ENCODE results near the gene NSUN7. TPM values are rescaled to one million over a fixed set of nuclear protein-coding genes. Genes with fewer than 3 reads are reported as not detected.
A peak's percentile ranks its signal among the peaks of the same experiment; 100 is the strongest.
"Not testable (repeated sequence)": the region's sequence is repeated elsewhere in the genome, so short reads cannot be mapped to it uniquely, and the experiment has no call there.

NSUN7 gene
- total RNA-seq, 1 donor from 2014 or later: 2.0 TPM

- no peak for ATAC-seq
Measured at GRCh38 chr4:40736910-40737309, 12.8 kb upstream of the NSUN7 start.

- no peak for ATAC-seq
Measured at GRCh38 chr4:40737879-40738278, 11.9 kb upstream of the NSUN7 start.

DNA sequence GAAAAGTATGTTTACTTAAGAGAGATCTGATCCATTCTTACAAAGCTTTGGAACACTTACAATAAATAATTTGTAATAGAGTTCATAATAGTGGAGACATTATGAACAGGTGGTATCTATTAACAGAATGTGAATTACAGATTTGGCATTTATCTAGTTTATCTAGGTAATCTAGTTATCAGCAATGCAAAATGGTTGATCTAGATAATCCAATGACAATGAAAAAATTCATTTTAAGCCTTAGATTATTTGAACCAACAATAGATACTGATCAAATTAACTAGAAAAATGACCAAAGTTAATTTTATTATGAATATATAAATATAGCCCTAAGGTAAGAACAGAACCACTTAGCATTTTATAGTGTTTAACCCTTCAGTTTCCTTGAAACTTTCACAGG is 10.4 kb upstream of the NSUN7 start:
- ATAC-seq: no peak

DNA sequence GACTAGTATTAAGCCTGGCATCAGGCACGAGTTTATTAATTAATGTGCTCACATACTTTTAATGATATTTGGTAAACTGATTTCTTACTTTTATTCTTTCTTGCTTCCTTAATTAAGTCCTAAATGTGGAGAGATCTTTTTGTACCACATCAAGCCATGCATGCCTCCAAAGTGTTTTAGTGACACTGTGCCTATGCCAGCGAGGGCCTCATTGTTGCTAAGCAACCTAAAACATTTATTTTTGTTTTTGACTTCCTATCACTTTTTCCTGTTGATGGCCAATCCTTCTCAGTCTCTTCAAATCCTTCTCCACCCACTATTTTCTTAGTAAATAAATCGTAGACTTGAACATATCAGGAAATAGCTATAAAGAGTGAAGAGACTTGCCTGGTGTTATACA is 5.5 kb upstream of the NSUN7 start:
- ATAC-seq: no peak

DNA sequence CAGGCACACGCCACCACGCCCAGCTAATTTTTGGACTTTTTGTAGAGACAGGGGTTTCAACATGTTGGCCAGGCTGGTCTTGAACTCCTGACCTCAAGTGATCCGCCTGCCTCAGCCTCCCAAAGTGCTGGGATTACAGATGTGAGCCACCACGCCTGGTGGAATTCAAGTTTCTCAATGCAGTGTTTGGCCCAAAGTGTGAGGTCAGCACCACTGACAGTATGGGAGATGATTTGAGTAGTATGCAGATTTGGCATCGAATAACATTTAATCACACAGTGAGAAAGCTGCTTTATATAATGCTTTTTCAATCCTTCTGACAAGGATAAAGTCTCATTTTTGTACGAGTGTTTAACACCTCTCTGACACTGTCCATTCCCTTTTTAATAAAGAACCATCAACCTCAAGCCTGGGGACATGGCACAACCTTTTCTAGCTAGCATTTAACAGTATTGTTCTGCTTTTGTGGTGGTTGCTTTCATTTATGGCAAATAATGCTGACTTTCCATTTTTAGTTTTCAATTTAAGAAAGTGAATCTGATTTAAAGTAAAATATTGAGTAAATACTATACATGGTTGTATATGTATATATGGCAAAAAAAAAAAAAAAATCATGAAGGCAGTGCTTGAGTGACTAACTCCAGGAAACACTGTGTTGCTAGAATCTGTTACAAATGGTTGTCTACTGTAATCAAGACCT is 4.3 kb upstream of the NSUN7 start:
- ATAC-seq: no peak

DNA sequence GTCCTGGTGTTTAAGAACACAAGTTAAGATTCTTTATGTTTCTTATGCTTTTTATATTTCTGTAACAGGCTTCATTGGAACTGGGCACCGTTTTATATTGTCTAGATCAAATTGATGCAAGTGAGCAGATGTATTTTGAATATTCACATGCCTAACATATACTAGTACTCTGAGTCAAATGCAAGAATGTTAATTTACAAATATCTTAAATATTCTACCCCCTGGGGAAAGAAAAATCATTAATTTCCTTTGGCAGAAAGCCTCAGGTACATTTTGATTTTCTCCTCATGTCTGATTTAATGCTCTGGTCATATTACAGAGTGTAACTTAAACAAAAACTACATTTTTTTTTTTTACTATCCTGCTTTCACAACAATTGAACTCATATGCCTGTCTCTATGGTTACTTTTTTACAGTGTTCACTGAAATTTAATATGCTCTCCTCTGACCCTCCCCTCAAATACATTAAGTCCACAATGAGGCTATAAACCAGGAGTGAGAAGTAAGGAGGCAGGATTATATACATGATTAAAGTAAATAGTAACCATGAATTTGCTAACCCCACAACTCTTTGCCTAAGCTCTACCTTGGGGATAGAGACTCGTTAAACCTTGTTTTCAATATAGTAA is 2.4 kb upstream of the NSUN7 start:
- ATAC-seq: no peak

GRCh38 chr4:40750461-40751258 is 905 bp downstream of the NSUN7 start:
- ATAC-seq: peak; percentile 12

GRCh38 chr4:40755616-40756015 is 5.9 kb downstream of the NSUN7 start:
- ATAC-seq: no peak

DNA sequence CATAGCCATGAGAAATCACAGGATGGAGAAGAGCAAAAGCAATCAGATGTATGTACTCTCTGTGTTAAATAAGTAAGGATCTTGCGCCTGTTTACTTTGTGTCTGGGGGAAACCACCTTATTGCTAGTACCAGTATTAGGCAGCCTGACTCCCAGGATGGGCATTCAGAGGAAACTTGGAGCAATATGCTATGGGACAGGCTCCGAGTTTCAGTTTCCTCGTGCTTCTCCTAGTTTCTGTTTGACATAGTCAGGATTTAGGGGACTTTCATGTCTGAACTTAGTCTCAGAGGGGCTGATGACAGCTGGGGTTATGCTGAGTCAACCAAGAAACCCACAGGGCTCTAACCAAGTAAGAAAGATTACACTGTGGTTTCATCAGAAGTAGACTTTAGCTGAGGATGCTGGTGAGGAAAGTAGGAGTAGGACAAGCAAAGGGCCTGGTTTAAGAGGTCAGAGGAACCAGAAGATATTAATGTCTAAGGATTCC is 13.5 kb downstream of the NSUN7 start:
- no peak for ATAC-seq

- ATAC-seq: no peak
Measured at GRCh38 chr4:40769266-40769665, 19.5 kb downstream of the NSUN7 start.

- ATAC-seq: no peak
Measured at GRCh38 chr4:40778090-40778489, 28.3 kb downstream of the NSUN7 start.

DNA sequence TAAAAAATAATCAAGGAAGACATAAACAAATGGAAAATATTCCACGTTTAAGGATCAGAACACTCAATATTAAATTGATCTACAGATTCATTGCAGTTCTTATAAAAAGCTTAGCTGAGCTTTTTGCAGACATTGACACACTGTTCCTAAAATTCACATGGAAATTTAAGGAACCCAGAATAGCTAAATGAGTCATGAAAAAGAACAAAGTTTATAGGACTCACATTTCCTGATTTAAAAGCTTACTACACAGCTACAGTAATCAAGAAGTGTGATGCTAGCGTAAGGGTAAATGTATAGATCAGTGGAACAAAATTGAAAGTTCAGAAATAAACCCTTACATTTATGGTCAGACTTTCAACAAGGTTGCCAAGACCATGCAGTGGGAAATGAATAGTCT is 33.1 kb downstream of the NSUN7 start:
- no peak for ATAC-seq

DNA sequence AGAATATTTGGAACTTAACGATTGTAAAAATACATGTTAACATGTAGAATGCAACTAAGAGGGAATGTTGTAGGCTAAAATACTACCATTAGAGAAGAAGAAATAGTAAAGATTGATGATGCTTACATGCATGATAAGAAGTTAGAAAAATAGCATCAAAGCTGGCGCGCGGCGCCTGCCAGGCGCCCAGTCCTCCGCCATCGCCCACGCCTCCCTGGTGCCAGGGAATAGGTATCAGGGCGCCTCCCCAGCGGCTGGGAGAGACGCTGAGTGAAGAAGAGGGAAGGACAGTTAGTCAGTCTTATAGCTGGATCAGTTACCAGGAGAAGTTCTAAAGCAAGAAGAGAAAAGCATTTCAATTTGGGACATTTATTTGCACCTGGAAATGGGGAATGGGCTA is 36.0 kb downstream of the NSUN7 start:
- no peak for ATAC-seq

DNA sequence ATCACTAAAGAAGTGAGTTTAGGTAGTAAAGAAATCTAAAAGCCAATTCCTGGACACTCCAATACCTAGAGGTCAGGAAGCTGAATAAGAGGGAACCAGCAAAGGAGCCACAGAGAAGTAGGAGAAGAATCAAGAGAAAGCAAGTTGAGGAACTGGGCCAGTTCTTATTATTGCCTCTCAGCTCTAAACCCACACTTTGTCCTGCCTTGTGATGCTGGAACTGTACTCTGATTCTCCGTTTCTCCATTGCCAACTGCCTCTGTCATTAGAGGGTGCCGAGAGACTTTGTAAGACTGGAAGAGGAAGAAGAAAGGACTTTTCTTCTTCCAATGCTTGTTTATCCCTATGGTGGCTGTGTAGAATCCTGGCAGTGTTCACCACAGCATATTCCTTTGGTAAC is 38.6 kb downstream of the NSUN7 start:
- no peak for ATAC-seq

- ATAC-seq: no peak
Measured at GRCh38 chr4:40789031-40789430, 39.3 kb downstream of the NSUN7 start.

- no peak for ATAC-seq
Measured at GRCh38 chr4:40789771-40790170, 40.0 kb downstream of the NSUN7 start.

GRCh38 chr4:40800064-40800463 is 50.3 kb downstream of the NSUN7 start:
- no peak for ATAC-seq

GRCh38 chr4:40804598-40804997 is 54.8 kb downstream of the NSUN7 start:
- no peak for ATAC-seq

DNA sequence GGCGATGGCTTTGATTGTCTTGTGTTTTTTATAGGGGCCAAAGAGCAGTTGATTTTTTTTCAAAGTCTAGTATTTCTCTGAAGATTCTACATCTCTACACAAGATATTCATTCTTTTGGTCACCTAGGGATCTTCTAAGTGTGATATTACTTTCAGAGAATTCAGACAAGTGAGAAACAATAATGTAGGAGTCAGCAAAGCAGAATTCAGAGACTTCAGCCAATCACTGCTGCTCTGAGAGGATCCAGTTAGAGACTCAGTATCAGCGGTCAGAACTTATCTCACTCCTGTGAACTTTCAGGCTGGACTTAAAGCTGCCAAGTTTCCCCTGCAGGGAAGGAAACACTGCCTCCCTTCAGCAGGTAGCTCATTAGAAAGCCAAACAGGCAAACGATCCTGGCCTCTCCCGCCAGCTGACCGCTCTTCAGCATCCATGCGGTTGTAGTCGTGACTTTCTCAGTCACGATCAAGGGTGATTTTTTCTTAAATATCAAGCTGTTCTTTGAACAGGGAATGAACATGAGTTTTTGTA is 59.2 kb downstream of the NSUN7 start:
- no peak for ATAC-seq

GRCh38 chr4:40811956-40812355 is 62.2 kb downstream of the NSUN7 start:
- ATAC-seq: no peak

- peak; percentile 13 for ATAC-seq
Measured at GRCh38 chr4:40812386-40812785, 62.6 kb downstream of the NSUN7 start.

DNA sequence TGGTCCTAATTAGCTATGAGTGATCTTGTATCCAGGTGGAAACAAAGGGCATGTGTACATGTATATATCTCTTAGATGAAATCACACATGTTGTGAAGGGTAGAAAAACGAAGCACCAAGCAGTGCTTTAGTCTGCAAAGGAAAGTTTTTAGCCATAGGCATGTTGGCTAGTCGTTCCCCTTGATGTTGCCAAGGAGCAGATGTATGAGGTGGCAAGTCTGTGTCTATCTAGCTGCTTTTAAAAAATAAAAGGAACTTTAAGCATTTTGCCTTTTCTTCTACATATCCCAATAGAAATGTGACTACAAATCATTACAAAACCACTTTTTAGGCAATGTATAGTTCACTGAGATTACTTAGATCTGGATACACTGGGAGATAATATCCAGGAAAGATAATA is 63.1 kb downstream of the NSUN7 start:
- ATAC-seq: no peak

- ATAC-seq: not testable (repeated sequence)
Measured at GRCh38 chr4:40817157-40817556, 67.4 kb downstream of the NSUN7 start.

Measured in esophagus mucosa (tissue), 1 donor.